Stimulated activated CD4-positive, alpha-beta T cell treated with anti-CD3 and anti-CD28 coated beads, Interleukin-1b, Interleukin-23, amount 100 ng/mL, for 24 hours (primary cell): ENCODE measurements around the gene HDAC9.
"Not testable (repeated sequence)": the region's sequence is repeated elsewhere in the genome, so short reads cannot be mapped to it uniquely, and the experiment has no call there.

Source experiments
- DNase-seq, 4 experiments: peaks; one replicate each; pipeline ENCODE4 v3.0.0-alpha.2; 2020; ENCODE audit warnings: low read depth in 4 of 4, low spot score in 1 of 4

Gene HDAC9

GRCh38 chr7:18708204-18708603 is 212.7 kb downstream of the HDAC9 start:
- no peak for DNase-seq

GRCh38 chr7:18715988-18716387 is 220.4 kb downstream of the HDAC9 start:
- DNase-seq = no peak

GRCh38 chr7:18721429-18721828 is 225.9 kb downstream of the HDAC9 start:
- no peak for DNase-seq

- DNase-seq = no peak
These were observed 228.8 kb downstream of the HDAC9 start for GRCh38 chr7:18724318-18724717.

GRCh38 chr7:18727115-18727870 is 231.7 kb downstream of the HDAC9 start:
- DNase-seq = no peak

GRCh38 chr7:18736012-18736411 is 240.5 kb downstream of the HDAC9 start:
- DNase-seq = not testable (repeated sequence)

- DNase-seq = no peak
These were observed 245.0 kb downstream of the HDAC9 start for GRCh38 chr7:18740579-18740988.

GRCh38 chr7:18753972-18754610 is 258.5 kb downstream of the HDAC9 start:
- no peak for DNase-seq

GRCh38 chr7:18754766-18755165 is 259.2 kb downstream of the HDAC9 start:
- DNase-seq = no peak

- DNase-seq = no peak
These were observed 260.2 kb downstream of the HDAC9 start for GRCh38 chr7:18755793-18756192.

- DNase-seq = no peak
These were observed 261.0 kb downstream of the HDAC9 start for GRCh38 chr7:18756378-18757050.

GRCh38 chr7:18760046-18760445 is 264.5 kb downstream of the HDAC9 start:
- no peak for DNase-seq

- no peak for DNase-seq
These were observed 265.3 kb downstream of the HDAC9 start for GRCh38 chr7:18760631-18761445.

- DNase-seq = no peak
These were observed 266.6 kb downstream of the HDAC9 start for GRCh38 chr7:18762189-18762588.

GRCh38 chr7:18768256-18768655 is 272.7 kb downstream of the HDAC9 start:
- DNase-seq = no peak

- no peak for DNase-seq
These were observed 274.7 kb downstream of the HDAC9 start for GRCh38 chr7:18770154-18770811.

GRCh38 chr7:18770822-18771221 is 275.3 kb downstream of the HDAC9 start:
- no peak for DNase-seq

GRCh38 chr7:18771834-18772566 is 276.5 kb downstream of the HDAC9 start:
- no peak for DNase-seq

GRCh38 chr7:18772567-18772965 is 277.0 kb downstream of the HDAC9 start:
- DNase-seq = no peak

- no peak for DNase-seq
These were observed 281.8 kb downstream of the HDAC9 start for GRCh38 chr7:18777314-18777713.
